ENCODE results near the gene CERS4. TPM values are rescaled to one million over a fixed set of nuclear protein-coding genes. Genes with fewer than 3 reads are reported as not detected.
A peak's percentile ranks its signal among the peaks of the same experiment; 100 is the strongest.

CERS4 gene
- total RNA-seq, 6 experiments from 2014 or later = 38.6 to 75.4 (median 58.3) TPM

- TF ChIP-seq POLR2A (IDR thresholded peaks at IDR 0.05) (no peak), CTCF (IDR thresholded peaks at IDR 0.05) (no peak)
- ATAC-seq (peak; percentile 47 to 72 (median 62)), DNase-seq (peak; percentile 57 to 71 (median 66))
- Histone ChIP-seq H3K27me3 (no peaks in the 10 kb centered on the region), H3K4me3 (no peak overlapping the region), H3K36me3 (no peaks in the 10 kb centered on the region), H3K9me3 (no peaks in the 10 kb centered on the region), H3K27ac (no peak overlapping the region), H3K4me1 (peaks cover 0 to 14% (median 6%) of the 10 kb centered on the region in 4 donors)
- 80% methylated on average over 1 of the region's 11 CpGs for WGBS (ENCODE audit: insufficient coverage, low coverage, low lambda C conversion rate, missing lambda C conversion rate)
- intact Hi-C loops (cut with DNase I) = no loop called here
These were observed 93.2 kb downstream of the CERS4 start for GRCh38 chr19:8302357-8302691.

GRCh38 chr19:8302734-8303133, 93.6 kb downstream of the CERS4 start:
- no peaks in the 10 kb centered on the region for H3K9me3 ChIP-seq
- no peak overlapping the region for H3K4me3 ChIP-seq
- WGBS (ENCODE audit: insufficient coverage, low coverage, low lambda C conversion rate, missing lambda C conversion rate) = 55% methylated on average over 3 of the region's 7 CpGs
- peaks cover 0 to 18% (median 7%) of the 10 kb centered on the region in 4 donors for H3K4me1 ChIP-seq
- H3K27me3 ChIP-seq = no peaks in the 10 kb centered on the region
- TF ChIP-seq CTCF (IDR thresholded peaks at IDR 0.05) (no peak), POLR2A (IDR thresholded peaks at IDR 0.05) (no peak)
- ATAC-seq = no peak
- H3K27ac ChIP-seq = no peak overlapping the region
- DNase-seq = peak; percentile 11 to 36 (median 23)
- no peaks in the 10 kb centered on the region for H3K36me3 ChIP-seq
- intact Hi-C loops (cut with DNase I) = no loop called here

- H3K4me1 ChIP-seq = peaks cover 0 to 30% (median 12%) of the 10 kb centered on the region in 4 donors
- intact Hi-C loops (cut with DNase I) = no loop called here
- no peak overlapping the region for H3K4me3 ChIP-seq
- H3K27ac ChIP-seq = no peak overlapping the region
- TF ChIP-seq POLR2A (IDR thresholded peaks at IDR 0.05) (no peak), CTCF (IDR thresholded peaks at IDR 0.05) (no peak)
- no peaks in the 10 kb centered on the region for H3K27me3 ChIP-seq
- peak; percentile 22 to 49 (median 48) for DNase-seq
- no peak for ATAC-seq
- peaks cover 0 to under 1% (median 0%) of the 10 kb centered on the region in 4 donors for H3K36me3 ChIP-seq
- H3K9me3 ChIP-seq = no peaks in the 10 kb centered on the region
- 75% methylated on average over 10 of the region's 33 CpGs for WGBS (ENCODE audit: insufficient coverage, low coverage, low lambda C conversion rate, missing lambda C conversion rate)
These were observed 95.9 kb downstream of the CERS4 start for GRCh38 chr19:8304841-8305621.

- H3K27me3 ChIP-seq = no peaks in the 10 kb centered on the region
- no peak overlapping the region for H3K4me3 ChIP-seq
- H3K9me3 ChIP-seq = no peaks in the 10 kb centered on the region
- H3K27ac ChIP-seq = no peak overlapping the region
- WGBS (ENCODE audit: insufficient coverage, low coverage, low lambda C conversion rate, missing lambda C conversion rate) = no CpG with 5 or more reads among the region's 4 CpGs
- DNase-seq = peak in 2 of 3 donors; percentile 25 to 31
- ATAC-seq = no peak
- peaks cover 0 to 6% (median under 1%) of the 10 kb centered on the region in 4 donors for H3K36me3 ChIP-seq
- intact Hi-C loops (cut with DNase I) = no loop called here
- H3K4me1 ChIP-seq = peaks cover 0 to 30% (median 12%) of the 10 kb centered on the region in 4 donors
- TF ChIP-seq CTCF (IDR thresholded peaks at IDR 0.05) = no peak
- TF ChIP-seq POLR2A (IDR thresholded peaks at IDR 0.05) = no peak
These were observed 96.6 kb downstream of the CERS4 start for GRCh38 chr19:8305798-8306197.

All from right lobe of liver (tissue), 6 donors.